GM23338 (cell line): ENCODE measurements around the gene SORL1. TPM values are rescaled to one million over a fixed set of nuclear protein-coding genes. Genes with fewer than 3 reads are reported as not detected.

ENCODE experiments used
- ATAC-seq: fragments of 200-7000 bp; cut with Tn5 transposase; 3 replicates; pipeline ENCODE4 v1.9.1; 2020
- DNase-seq: peaks from one replicate; pipeline ENCODE4 v3.0.0-alpha.2; 2015; ENCODE audit warnings: low spot score
- H2AFZ ChIP-seq: fragments of 200-600 bp; sonication (generic); 2 replicates; pipeline ENCODE4 v1.8.0; 2016; ENCODE audit warnings: antibody characterized with exemption, mild to moderate bottlenecking, moderate library complexity
- H3F3A ChIP-seq: fragments of 200-600 bp; sonication (generic); replicated peaks from 2 replicates; pipeline ENCODE4 v1.8.0; 2017; ENCODE audit warnings: antibody characterized with exemption, mixed run types, low read depth
- H3K27ac ChIP-seq: fragments of 200-600 bp; sonication (generic); 2 replicates; pipeline ENCODE4 v1.6.1; 2016; ENCODE audit warnings: low read depth
- H3K27me3 ChIP-seq: fragments of 200-600 bp; sonication (generic); 2 replicates; pipeline ENCODE4 v1.8.0; 2016; ENCODE audit warnings: mild to moderate bottlenecking, mixed run types, moderate library complexity; ENCODE audit not compliant: insufficient read depth
- H3K36me3 ChIP-seq: fragments of 200-600 bp; sonication (generic); 2 replicates; pipeline ENCODE4 v1.8.0; 2016; ENCODE audit warnings: mild to moderate bottlenecking; ENCODE audit not compliant: insufficient read depth
- H3K4me1 ChIP-seq: fragments of 200-600 bp; sonication (generic); 2 replicates; pipeline ENCODE4 v1.8.0; 2016; ENCODE audit warnings: mild to moderate bottlenecking, moderate library complexity; ENCODE audit not compliant: insufficient read depth
- H3K4me2 ChIP-seq: fragments of 200-600 bp; sonication (generic); 2 replicates; pipeline ENCODE4 v1.7.1; 2017; ENCODE audit warnings: mixed run types
- H3K4me3 ChIP-seq: fragments of 200-600 bp; sonication (generic); 2 replicates; pipeline ENCODE4 v1.6.1; 2016; ENCODE audit warnings: mixed run types
- H3K79me2 ChIP-seq: fragments of 200-600 bp; sonication (generic); replicated peaks from 2 replicates; pipeline ENCODE4 v1.8.0; 2017; ENCODE audit warnings: mild to moderate bottlenecking; ENCODE audit not compliant: insufficient read depth
- H3K9me2 ChIP-seq: fragments of 200-600 bp; sonication (generic); 2 replicates; pipeline ENCODE4 v1.8.0; 2017; ENCODE audit not compliant: insufficient read depth
- H4K20me1 ChIP-seq: fragments of 200-600 bp; sonication (generic); replicated peaks from 2 replicates; pipeline ENCODE4 v1.8.0; 2017; ENCODE audit warnings: mild to moderate bottlenecking; ENCODE audit not compliant: insufficient read depth
- H3K27ac Mint-ChIP-seq: 2 replicates; pipeline ENCODE4 v1.8.0; 2020; ENCODE audit warnings: inconsistent platforms, mild to moderate bottlenecking, moderate library complexity, mixed read lengths
- H3K27me3 Mint-ChIP-seq: 3 replicates; pipeline ENCODE4 v1.8.0; 2022; ENCODE audit warnings: low read depth, mild to moderate bottlenecking, moderate library complexity, mixed read lengths, inconsistent platforms; ENCODE audit not compliant: insufficient read depth, poor library complexity
- H3K36me3 Mint-ChIP-seq: 3 replicates; pipeline ENCODE4 v1.8.0; 2021; ENCODE audit warnings: low read depth, mild to moderate bottlenecking, inconsistent platforms, moderate library complexity, mixed read lengths
- H3K4me1 Mint-ChIP-seq: 3 replicates; pipeline ENCODE4 v1.8.0; 2020; ENCODE audit warnings: mild to moderate bottlenecking, inconsistent platforms, mixed read lengths
- H3K4me3 Mint-ChIP-seq: 3 replicates; pipeline ENCODE4 v1.8.0; 2021; ENCODE audit warnings: moderate library complexity, mild to moderate bottlenecking, inconsistent platforms, mixed read lengths
- H3K9me3 Mint-ChIP-seq: 3 replicates; pipeline ENCODE4 v1.8.0; 2020; ENCODE audit warnings: moderate library complexity, mild to moderate bottlenecking, inconsistent platforms, mixed read lengths
- CREB1 ChIP-seq: fragments of 250-450 bp; sonication (Bioruptor Pico); IDR thresholded peaks from 2 replicates; pipeline ENCODE4 v1.5.0; 2020; ENCODE audit warnings: low read depth, mild to moderate bottlenecking, moderate library complexity
- CTCF ChIP-seq, 2 experiments: fragments of 200-600 bp in 1 of 2; sonication (generic) in 1 of 2; conservative IDR thresholded peaks; 2 replicates each; pipeline versions ENCODE4 v1.5.1 to v1.6.1; 2016 to 2017; ENCODE audit warnings: antibody characterized with exemption in 2 of 2, low read depth in 2 of 2, mild to moderate bottlenecking in 2 of 2, moderate library complexity in 1 of 2
- ETS1 ChIP-seq: IDR thresholded peaks from 2 replicates; pipeline ENCODE4 v1.6.1; 2016; ENCODE audit warnings: antibody characterized with exemption
- EZH2 ChIP-seq: fragments of 200-600 bp; sonication (generic); IDR thresholded peaks from one replicate; pipeline ENCODE4 v1.8.0; 2017; ENCODE audit warnings: antibody characterized with exemption, mild to moderate bottlenecking, low read depth; ENCODE audit not compliant: unreplicated experiment
- EZH2phosphoT487 ChIP-seq: fragments of 200-600 bp; sonication (generic); IDR thresholded peaks from one replicate; pipeline ENCODE4 v1.8.1; 2018; ENCODE audit warnings: antibody characterized with exemption; ENCODE audit not compliant: unreplicated experiment
- JUNB ChIP-seq: IDR thresholded peaks from one replicate; pipeline ENCODE4 v1.6.1; 2016; ENCODE audit warnings: antibody characterized with exemption; ENCODE audit not compliant: unreplicated experiment
- NANOG ChIP-seq: IDR thresholded peaks from 2 replicates; pipeline ENCODE4 v1.6.1; 2016; ENCODE audit warnings: antibody characterized with exemption, borderline replicate concordance
- POLR2AphosphoS5 ChIP-seq: IDR thresholded peaks from 2 replicates; pipeline ENCODE4 v1.6.1; 2016; ENCODE audit warnings: antibody characterized with exemption, low read depth
- REST ChIP-seq: IDR thresholded peaks from one replicate; pipeline ENCODE4 v1.6.1; 2018; ENCODE audit warnings: antibody characterized with exemption; ENCODE audit not compliant: unreplicated experiment
- STAT1 ChIP-seq: IDR thresholded peaks from one replicate; pipeline ENCODE4 v1.6.1; 2016; ENCODE audit warnings: antibody characterized with exemption; ENCODE audit not compliant: unreplicated experiment
- ZNF114 ChIP-seq: fragments of 250-450 bp; sonication (Bioruptor Pico); IDR thresholded peaks from 2 replicates; pipeline ENCODE4 v1.5.0; 2020; ENCODE audit warnings: mild to moderate bottlenecking, moderate library complexity
- ZNF331 ChIP-seq: fragments of 250-450 bp; sonication (Bioruptor Pico); IDR thresholded peaks from 2 replicates; pipeline ENCODE4 v1.5.0; 2020; ENCODE audit warnings: low read depth, mild to moderate bottlenecking, moderate library complexity
- ZNF462 ChIP-seq: fragments of 250-450 bp; sonication (Bioruptor Pico); IDR thresholded peaks from 2 replicates; pipeline ENCODE4 v1.5.0; 2020; ENCODE audit warnings: mild to moderate bottlenecking, moderate library complexity
- polyA plus RNA-seq: library from polyadenylated mRNA; unstranded; fragments of >200 nt; fragmentation: Nextera tagmentation; extraction: Ambion mirVana; gene quantifications from 2 replicates; pipeline ENCODE4 v1.2.1, GENCODE V29; 2016
- total RNA-seq: library from RNA; depleted of rRNA; stranded (reverse); fragments of >200 nt; shearing (Covaris generic); gene quantifications from 2 replicates; pipeline ENCODE4 v1.2.3, GENCODE V29; 2014

SORL1 gene
- total and polyA plus RNA-seq, 2 experiments from 2014 or later, result 23.0 to 78.8 TPM

GRCh38 chr11:121453589-121454299, 1.6 kb downstream of the SORL1 start:
- H3K27ac Mint-ChIP-seq, result no peak overlapping the region
- Histone ChIP-seq H3K79me2 (peaks cover 65% of the 10 kb centered on the region), H3K36me3 (no peaks in the 10 kb centered on the region), H3K4me1 (peaks cover 73% of the 10 kb centered on the region), H3K4me3 (peak overlapping the region; percentile 87), H3K9me2 (no peaks in the 10 kb centered on the region), H2AFZ (no peak overlapping the region), H3K4me2 (peak overlapping the region; percentile 86), H3F3A (0 out of 2 replicates have a peak, but pooled peaks cover 10% of the 10 kb centered on the region), H4K20me1 (no peaks in the 10 kb centered on the region), H3K27me3 (peaks cover 10% of the 10 kb centered on the region; the same call in 1 of the 2 replicates), H3K27ac (no peak overlapping the region)
- no peak for TF ChIP-seq STAT1
- no peak for TF ChIP-seq NANOG
- no peak for TF ChIP-seq JUNB
- TF ChIP-seq ZNF114, result no peak
- TF ChIP-seq EZH2, result no peak
- no peak for TF ChIP-seq ETS1
- no peak for TF ChIP-seq REST
- no peak for TF ChIP-seq CREB1 (CRISPR knock-in tag)
- TF ChIP-seq ZNF331 (CRISPR knock-in tag), result no peak
- no peak for TF ChIP-seq POLR2AphosphoS5
- TF ChIP-seq CTCF (conservative IDR thresholded peaks at IDR 0.05; ENCODE audit: low read depth in 2 of 2), result no peak
- TF ChIP-seq EZH2phosphoT487, result no peak
- no peak for TF ChIP-seq ZNF462 (CRISPR knock-in tag)
- ATAC-seq, result no peak
- H3K27me3 Mint-ChIP-seq, result peaks cover 18% of the 10 kb centered on the region
- H3K9me3 Mint-ChIP-seq, result no peaks in the 10 kb centered on the region; the same call in 1 of the 3 replicates
- no peak for DNase-seq
- H3K4me1 Mint-ChIP-seq, result peaks cover 77% of the 10 kb centered on the region
- peak overlapping the region; percentile 92 for H3K4me3 Mint-ChIP-seq
- peaks cover 3% of the 10 kb centered on the region; the same call in 1 of the 3 replicates for H3K36me3 Mint-ChIP-seq
